ENCODE results near the gene GPR45.
A peak's percentile ranks its signal among the peaks of the same experiment; 100 is the strongest.

GRCh38 chr2:105235388-105236059 lies 6.0 kb upstream of the GPR45 start:
- TF ChIP-seq CTCF (IDR thresholded peaks at IDR 0.05), result peak in 3 of 4 experiments; percentile 31 to 48 (median 40)
- no peak for TF ChIP-seq POLR2A (IDR thresholded peaks at IDR 0.05)
